Measurements from ENCODE around the gene IFITM1. TPM values are rescaled to one million over a fixed set of nuclear protein-coding genes. Genes with fewer than 3 reads are reported as not detected.

Gene IFITM1
- total RNA-seq, 1 donor from 2014 or later, result 56.8 TPM

DNA sequence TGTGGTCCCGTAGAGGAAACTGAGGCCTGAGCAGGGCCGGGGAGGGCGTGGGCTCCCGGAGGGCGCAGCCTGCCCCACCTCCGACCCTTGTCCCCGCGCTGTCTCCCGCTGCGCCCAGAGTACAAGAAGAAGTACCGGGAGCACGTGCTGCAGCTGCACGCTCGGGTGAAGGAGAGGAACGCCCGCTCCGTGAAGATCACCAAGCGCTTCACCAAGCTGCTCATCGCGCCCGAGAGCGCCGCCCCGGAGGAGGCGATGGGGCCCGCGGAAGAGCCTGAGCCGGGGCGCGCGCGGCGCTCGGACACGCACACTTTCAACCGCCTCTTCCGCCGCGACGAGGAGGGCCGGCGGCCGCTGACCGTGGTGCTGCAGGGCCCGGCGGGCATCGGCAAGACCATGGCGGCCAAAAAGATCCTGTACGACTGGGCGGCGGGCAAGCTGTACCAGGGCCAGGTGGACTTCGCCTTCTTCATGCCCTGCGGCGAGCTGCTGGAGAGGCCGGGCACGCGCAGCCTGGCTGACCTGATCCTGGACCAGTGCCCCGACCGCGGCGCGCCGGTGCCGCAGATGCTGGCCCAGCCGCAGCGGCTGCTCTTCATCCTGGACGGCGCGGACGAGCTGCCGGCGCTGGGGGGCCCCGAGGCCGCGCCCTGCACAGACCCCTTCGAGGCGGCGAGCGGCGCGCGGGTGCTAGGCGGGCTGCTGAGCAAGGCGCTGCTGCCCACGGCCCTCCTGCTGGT, 33.7 kb upstream of the IFITM1 start:
- no peak for DNase-seq (ENCODE audit: low read depth)
- TF ChIP-seq, protein P1, sequence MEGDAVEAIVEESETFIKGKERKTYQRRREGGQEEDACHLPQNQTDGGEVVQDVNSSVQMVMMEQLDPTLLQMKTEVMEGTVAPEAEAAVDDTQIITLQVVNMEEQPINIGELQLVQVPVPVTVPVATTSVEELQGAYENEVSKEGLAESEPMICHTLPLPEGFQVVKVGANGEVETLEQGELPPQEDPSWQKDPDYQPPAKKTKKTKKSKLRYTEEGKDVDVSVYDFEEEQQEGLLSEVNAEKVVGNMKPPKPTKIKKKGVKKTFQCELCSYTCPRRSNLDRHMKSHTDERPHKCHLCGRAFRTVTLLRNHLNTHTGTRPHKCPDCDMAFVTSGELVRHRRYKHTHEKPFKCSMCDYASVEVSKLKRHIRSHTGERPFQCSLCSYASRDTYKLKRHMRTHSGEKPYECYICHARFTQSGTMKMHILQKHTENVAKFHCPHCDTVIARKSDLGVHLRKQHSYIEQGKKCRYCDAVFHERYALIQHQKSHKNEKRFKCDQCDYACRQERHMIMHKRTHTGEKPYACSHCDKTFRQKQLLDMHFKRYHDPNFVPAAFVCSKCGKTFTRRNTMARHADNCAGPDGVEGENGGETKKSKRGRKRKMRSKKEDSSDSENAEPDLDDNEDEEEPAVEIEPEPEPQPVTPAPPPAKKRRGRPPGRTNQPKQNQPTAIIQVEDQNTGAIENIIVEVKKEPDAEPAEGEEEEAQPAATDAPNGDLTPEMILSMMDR (conservative IDR thresholded peaks at IDR 0.05; ENCODE audit: low read depth, low read length), result no peak
- peak overlapping the region; percentile 18 for H3K4me3 ChIP-seq (ENCODE audit: low read depth, low read length)

- TF ChIP-seq, protein P1 (conservative IDR thresholded peaks at IDR 0.05; ENCODE audit: low read depth, low read length), result no peak
- no peak overlapping the region for H3K4me3 ChIP-seq (ENCODE audit: low read depth, low read length)
- no peak for DNase-seq (ENCODE audit: low read depth)
These were observed 32.9 kb upstream of the IFITM1 start for GRCh38 chr11:280706-281485.

- TF ChIP-seq, protein P1 (conservative IDR thresholded peaks at IDR 0.05; ENCODE audit: low read depth, low read length), result no peak
- no peak for DNase-seq (ENCODE audit: low read depth)
- H3K4me3 ChIP-seq (ENCODE audit: low read depth, low read length), result no peak overlapping the region
These were observed 32.2 kb upstream of the IFITM1 start for GRCh38 chr11:281486-282161.

- H3K4me3 ChIP-seq (ENCODE audit: low read depth, low read length), result no peak overlapping the region
- TF ChIP-seq, protein P1 (conservative IDR thresholded peaks at IDR 0.05; ENCODE audit: low read depth, low read length), result no peak
- DNase-seq (ENCODE audit: low read depth), result no peak
These were observed 31.7 kb upstream of the IFITM1 start for GRCh38 chr11:282171-282570.

DNA sequence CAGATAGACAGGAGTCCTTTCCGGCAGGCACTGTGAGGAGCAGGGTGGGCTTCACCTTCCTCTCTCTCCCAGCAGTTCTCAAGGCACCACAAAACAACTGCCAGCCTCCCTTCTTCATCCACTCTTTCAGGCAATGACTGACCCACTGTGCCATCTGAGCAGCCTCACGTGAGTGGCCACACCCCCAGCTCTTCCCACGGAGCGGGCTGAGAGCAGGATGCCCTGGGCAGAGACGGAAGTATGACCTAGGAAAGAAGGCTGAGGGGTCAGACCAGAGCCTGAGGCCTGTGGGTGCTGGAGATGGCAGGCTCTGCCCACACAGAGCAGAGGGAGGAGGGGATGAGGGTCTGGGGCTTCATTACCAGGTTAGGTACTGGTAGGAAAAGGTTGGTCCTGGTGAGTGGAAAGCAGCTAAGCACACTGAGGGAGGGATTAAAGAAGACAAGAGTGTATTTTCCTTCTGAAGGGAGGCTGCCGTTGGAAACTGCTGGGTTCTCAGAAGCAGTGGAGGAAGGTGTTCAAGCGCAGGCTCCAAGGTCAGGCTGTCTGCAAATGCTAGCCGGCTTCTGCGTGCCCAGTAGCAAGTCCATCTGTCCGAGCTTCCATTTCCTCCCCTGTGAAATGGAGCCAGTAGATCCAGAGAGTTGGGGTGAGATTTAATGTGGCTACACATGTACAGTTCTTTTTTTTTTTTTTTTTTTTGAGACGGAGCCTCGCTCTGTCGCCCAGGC, 31.0 kb upstream of the IFITM1 start:
- no peak overlapping the region for H3K4me3 ChIP-seq (ENCODE audit: low read depth, low read length)
- TF ChIP-seq, protein P1 (conservative IDR thresholded peaks at IDR 0.05; ENCODE audit: low read depth, low read length), result no peak
- no peak for DNase-seq (ENCODE audit: low read depth)

- TF ChIP-seq, protein P1 (conservative IDR thresholded peaks at IDR 0.05; ENCODE audit: low read depth, low read length), result no peak
- no peak for DNase-seq (ENCODE audit: low read depth)
- no peak overlapping the region for H3K4me3 ChIP-seq (ENCODE audit: low read depth, low read length)
These were observed 30.3 kb upstream of the IFITM1 start for GRCh38 chr11:283405-284104.

All from epithelial cell of proximal tubule (primary cell).